HepG2 (cell line): ENCODE results near the gene CCDC142. TPM values are rescaled to one million over a fixed set of nuclear protein-coding genes. Genes with fewer than 3 reads are reported as not detected.

Source experiments
- ATF2 ChIP-seq: sonication (generic); formaldehyde crosslinking; IDR thresholded peaks from 2 replicates; pipeline ENCODE4 v1.4.0; 2020; ENCODE audit warnings: missing genetic modification reagents
- DMAP1 ChIP-seq: IDR thresholded peaks from 2 replicates; pipeline ENCODE4 v1.6.1; 2016
- GZF1 ChIP-seq: sonication (generic); formaldehyde crosslinking; IDR thresholded peaks from 2 replicates; pipeline ENCODE4 v1.5.1; 2020; ENCODE audit warnings: mild to moderate bottlenecking, missing genetic modification reagents
- IKZF4 ChIP-seq: sonication (generic); formaldehyde crosslinking; IDR thresholded peaks from 2 replicates; pipeline ENCODE4 v1.5.1; 2020; ENCODE audit warnings: borderline replicate concordance, mild to moderate bottlenecking, low read depth, missing genetic modification reagents; ENCODE audit errors: not compliant biosample characterization
- KDM1A ChIP-seq: IDR thresholded peaks from 2 replicates; pipeline ENCODE4 v1.6.1; 2016; ENCODE audit warnings: missing compliant biosample characterization
- KDM5B ChIP-seq: sonication (generic); formaldehyde crosslinking; IDR thresholded peaks from 2 replicates; pipeline ENCODE4 v1.4.0; 2020; ENCODE audit warnings: missing genetic modification reagents, mild to moderate bottlenecking, borderline replicate concordance
- KIAA2018 ChIP-seq: sonication (generic); formaldehyde crosslinking; IDR thresholded peaks from 2 replicates; pipeline ENCODE4 v1.5.0; 2020; ENCODE audit warnings: mild to moderate bottlenecking, missing genetic modification reagents, borderline replicate concordance
- KLF12 ChIP-seq: sonication (generic); formaldehyde crosslinking; IDR thresholded peaks from 2 replicates; pipeline ENCODE4 v1.4.0; 2020; ENCODE audit warnings: missing genetic modification reagents, borderline replicate concordance
- NFIB ChIP-seq: sonication (generic); formaldehyde crosslinking; IDR thresholded peaks from 2 replicates; pipeline ENCODE4 v1.9.0; 2021; ENCODE audit warnings: missing genetic modification reagents, mild to moderate bottlenecking, borderline replicate concordance
- NR2C2 ChIP-seq: sonication (generic); formaldehyde crosslinking; IDR thresholded peaks from 2 replicates; pipeline ENCODE4 v1.4.0; 2020; ENCODE audit warnings: missing genetic modification reagents, mild to moderate bottlenecking, moderate library complexity, borderline replicate concordance
- SALL1 ChIP-seq: sonication (generic); formaldehyde crosslinking; IDR thresholded peaks from 2 replicates; pipeline ENCODE4 v1.8.0; 2022; ENCODE audit warnings: mild to moderate bottlenecking, missing genetic modification reagents
- SRSF4 ChIP-seq: fragments of 200-400 bp; formaldehyde crosslinking; IDR thresholded peaks from one replicate; pipeline ENCODE4 v1.6.1; 2018; ENCODE audit warnings: mild to moderate bottlenecking, low read depth, low read length, moderate library complexity; ENCODE audit not compliant: poor library complexity, severe bottlenecking
- ZBTB14 ChIP-seq: sonication (generic); formaldehyde crosslinking; IDR thresholded peaks from 2 replicates; pipeline ENCODE4 v1.4.0; 2020; ENCODE audit warnings: missing genetic modification reagents
- ZBTB43 ChIP-seq: sonication (generic); formaldehyde crosslinking; conservative IDR thresholded peaks from 2 replicates; pipeline ENCODE4 v1.4.0; 2020; ENCODE audit warnings: missing genetic modification reagents
- ZNF337 ChIP-seq: sonication (generic); formaldehyde crosslinking; IDR thresholded peaks from 2 replicates; pipeline ENCODE4 v1.5.1; 2020; ENCODE audit warnings: missing genetic modification reagents, low read depth, mild to moderate bottlenecking, borderline replicate concordance
- ZNF589 ChIP-seq: sonication (generic); formaldehyde crosslinking; conservative IDR thresholded peaks from 2 replicates; pipeline ENCODE4 v1.8.0; 2022; ENCODE audit warnings: mild to moderate bottlenecking, moderate library complexity, missing genetic modification reagents
- polyA plus RNA-seq, 8 experiments: library from polyadenylated mRNA; depleted of rRNA in 3 of 8; stranded (reverse) in 7 of 8; unstranded in 1 of 8; fragments of >200 nt; fragmentation: Illumina TruSeq in 4 of 8; extraction: Trizol in 4 of 8; gene quantifications; 2 replicates each; pipeline versions ENCODE4 v1.2.1 to v1.2.3, GENCODE V29; 2011 to 2016; ENCODE audit warnings: low read depth in 4 of 8, missing spikeins in 1 of 8, mixed read lengths in 1 of 8; ENCODE audit not compliant: insufficient read depth in 1 of 8
- total RNA-seq, 5 experiments: library from RNA; depleted of rRNA; stranded (reverse); fragments of >200 nt; fragmentation: Illumina TruSeq; extraction: Trizol; gene quantifications; 2 replicates each; pipeline ENCODE4 v1.2.3, GENCODE V29; 2016; ENCODE audit warnings: low read depth in 1 of 5

Gene CCDC142
- total and polyA plus RNA-seq, 2 of the 13 experiments (the other 11 are each of a cell fraction or from before 2014, with no cell fraction given) = 14.7 to 30.4 TPM

- TF ChIP-seq ZBTB43 (CRISPR knock-in tag) = peak; percentile 67; the same call in 1 of the 2 replicates
- TF ChIP-seq IKZF4 (CRISPR knock-in tag) = peak; percentile 87
- TF ChIP-seq DMAP1 (CRISPR knock-in tag) = peak; percentile 90
- peak; percentile 92; the same call in 1 of the 2 replicates for TF ChIP-seq ZNF337 (CRISPR knock-in tag)
- TF ChIP-seq ZBTB14 (CRISPR knock-in tag) = no peak
- TF ChIP-seq KIAA2018 = no peak; the same call in 1 of the 2 replicates
- TF ChIP-seq GZF1 (CRISPR knock-in tag) = peak; percentile 77
- TF ChIP-seq SALL1 = peak; percentile 76
- TF ChIP-seq NR2C2 (CRISPR knock-in tag) = peak; percentile 100
- peak; percentile 96 for TF ChIP-seq KLF12 (CRISPR knock-in tag)
- peak; percentile 49 for TF ChIP-seq ATF2 (CRISPR knock-in tag)
- TF ChIP-seq KDM1A (CRISPR knock-in tag) = no peak
- 0 out of 2 replicates have a peak, but pooled peaks have one; percentile 10 for TF ChIP-seq NFIB
- TF ChIP-seq SRSF4 = no peak
- peak; percentile 97 for TF ChIP-seq KDM5B (CRISPR knock-in tag)
- peak; percentile 74; the same call in 1 of the 2 replicates for TF ChIP-seq ZNF589 (CRISPR knock-in tag)
Measured at GRCh38 chr2:74482801-74483674, at the start of gene CCDC142, which contains the start of gene TTC31 (continued).
